ENCODE data around the gene BZW2.

The BZW2 gene

DNA sequence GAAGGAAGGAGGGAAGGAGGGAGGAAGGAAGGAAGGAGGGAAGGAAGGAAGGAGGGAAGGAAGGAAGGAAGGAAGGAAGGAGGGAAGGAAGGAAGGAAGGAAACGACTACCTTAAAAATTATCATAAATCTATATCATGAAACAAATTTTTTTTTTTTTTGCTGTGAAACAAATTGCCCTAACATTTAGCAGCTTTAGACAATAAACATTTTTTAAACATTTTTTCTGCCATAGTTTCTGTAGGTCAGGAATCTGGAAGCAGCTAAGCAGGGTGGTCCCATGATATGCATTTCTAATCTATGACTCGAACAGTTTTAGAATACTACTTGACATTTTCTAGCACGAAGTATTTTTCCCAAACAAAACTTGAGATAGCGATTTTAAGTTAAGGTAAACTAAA lies 64.7 kb downstream of the BZW2 start:
- Histone ChIP-seq H3K27ac (ENCODE audit: low read depth, low read length) (no peak overlapping the region), H3K9ac (ENCODE audit: low read length in 5 of 5) (no peak overlapping the region), H3K4me1 (ENCODE audit: control insufficient read depth in 5 of 5, insufficient read depth in 5 of 5, low read length in 5 of 5) (peaks cover 0 to 3% (median 0%) of the 10 kb centered on the region in 5 donors), H3K9me3 (ENCODE audit: control insufficient read depth in 5 of 5, low read length in 5 of 5) (no peaks in the 10 kb centered on the region), H3K4me3 (ENCODE audit: low read depth in 1 of 5, low read length in 5 of 5) (no peak overlapping the region), H3K36me3 (ENCODE audit: control insufficient read depth in 5 of 5, insufficient read depth in 5 of 5, low read length in 5 of 5) (peaks cover 0 to 7% (median 4%) of the 10 kb centered on the region in 5 donors), H3K27me3 (ENCODE audit: control insufficient read depth in 5 of 5, insufficient read depth in 4 of 5, low read length in 5 of 5) (no peaks in the 10 kb centered on the region)

DNA sequence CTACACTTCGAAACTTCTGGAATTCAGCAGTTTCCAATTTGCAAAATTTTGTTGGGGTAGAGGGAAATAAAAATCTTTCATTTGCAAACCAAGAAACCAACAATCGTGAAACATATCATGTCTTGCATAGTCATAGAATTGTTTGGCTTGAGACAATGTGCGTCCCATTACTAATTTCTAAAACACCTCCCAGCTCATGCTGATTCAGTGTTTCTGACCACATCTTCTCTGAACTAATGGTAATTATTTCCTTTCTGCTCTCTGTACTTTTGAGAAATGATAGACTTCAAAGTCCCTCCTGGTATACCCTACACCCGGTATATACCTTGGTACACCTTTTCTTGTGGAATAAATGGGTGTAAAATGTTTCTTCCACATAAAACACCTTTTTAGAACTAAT lies 65.7 kb downstream of the BZW2 start:
- Histone ChIP-seq H3K27ac (ENCODE audit: low read depth, low read length) (no peak overlapping the region), H3K4me3 (ENCODE audit: low read depth in 1 of 5, low read length in 5 of 5) (no peak overlapping the region), H3K27me3 (ENCODE audit: control insufficient read depth in 5 of 5, insufficient read depth in 4 of 5, low read length in 5 of 5) (no peaks in the 10 kb centered on the region), H3K36me3 (ENCODE audit: control insufficient read depth in 5 of 5, insufficient read depth in 5 of 5, low read length in 5 of 5) (no peaks in the 10 kb centered on the region), H3K9me3 (ENCODE audit: control insufficient read depth in 5 of 5, low read length in 5 of 5) (no peaks in the 10 kb centered on the region), H3K4me1 (ENCODE audit: control insufficient read depth in 5 of 5, insufficient read depth in 5 of 5, low read length in 5 of 5) (peaks cover 0 to 3% (median 0%) of the 10 kb centered on the region in 5 donors), H3K9ac (ENCODE audit: low read length in 5 of 5) (no peak overlapping the region)

DNA sequence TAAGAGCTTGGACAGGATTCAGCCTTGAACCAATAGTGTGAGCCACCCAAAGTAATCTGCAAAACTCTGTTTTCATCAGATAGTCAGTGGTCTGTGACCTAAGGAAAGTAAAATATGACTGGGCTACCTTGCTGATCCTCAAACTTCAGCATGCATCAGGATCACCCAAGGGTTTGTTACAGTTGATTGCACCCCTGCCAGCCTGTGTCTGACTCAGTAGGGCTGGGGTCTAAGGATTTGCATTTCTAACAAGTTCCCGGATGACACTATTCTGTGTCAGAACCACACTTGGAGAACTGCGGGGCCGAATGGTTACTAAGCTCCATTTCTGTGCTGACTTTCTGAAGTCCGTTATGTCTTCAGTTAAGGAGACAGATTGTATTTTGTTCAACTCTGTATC lies 66.9 kb downstream of the BZW2 start:
- H3K27ac ChIP-seq (ENCODE audit: low read depth, low read length) = no peak overlapping the region
- H3K36me3 ChIP-seq (ENCODE audit: control insufficient read depth in 5 of 5, insufficient read depth in 5 of 5, low read length in 5 of 5) = no peaks in the 10 kb centered on the region

DNA sequence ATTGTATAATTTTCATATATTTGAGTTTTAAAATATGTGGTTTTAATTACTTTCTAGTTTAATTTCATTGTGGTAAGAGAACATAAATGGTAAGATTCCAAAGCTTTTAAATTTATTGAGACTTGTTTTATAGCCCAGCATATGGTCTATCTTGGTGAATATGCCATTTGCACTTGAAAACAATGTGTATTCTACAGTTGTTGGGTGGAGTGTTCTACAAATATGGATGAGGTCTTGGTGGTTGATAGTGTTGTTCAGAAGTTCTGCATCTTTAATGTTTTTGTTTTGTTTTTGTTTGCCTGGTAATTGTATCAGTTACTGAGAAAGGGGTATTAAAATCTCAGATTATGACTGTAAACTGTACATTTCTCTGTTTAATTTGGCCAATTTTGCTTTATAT lies 69.9 kb downstream of the BZW2 start:
- no peaks in the 10 kb centered on the region for H3K27me3 ChIP-seq (ENCODE audit: control insufficient read depth in 5 of 5, insufficient read depth in 4 of 5, low read length in 5 of 5)
- peaks cover 0 to 3% (median 0%) of the 10 kb centered on the region in 5 donors for H3K4me1 ChIP-seq (ENCODE audit: control insufficient read depth in 5 of 5, insufficient read depth in 5 of 5, low read length in 5 of 5)
- H3K4me3 ChIP-seq (ENCODE audit: low read depth in 1 of 5, low read length in 5 of 5) = no peak overlapping the region
- no peak overlapping the region for H3K27ac ChIP-seq (ENCODE audit: low read depth, low read length)
- no peaks in the 10 kb centered on the region for H3K9me3 ChIP-seq (ENCODE audit: control insufficient read depth in 5 of 5, low read length in 5 of 5)
- no peaks in the 10 kb centered on the region for H3K36me3 ChIP-seq (ENCODE audit: control insufficient read depth in 5 of 5, insufficient read depth in 5 of 5, low read length in 5 of 5)
- no peak overlapping the region for H3K9ac ChIP-seq (ENCODE audit: low read length in 5 of 5)

More for the DNA sequence above, 66.9 kb downstream of the BZW2 start:
- Histone ChIP-seq H3K9ac (ENCODE audit: low read length in 5 of 5) (no peak overlapping the region), H3K4me3 (ENCODE audit: low read depth in 1 of 5, low read length in 5 of 5) (no peak overlapping the region), H3K27me3 (ENCODE audit: control insufficient read depth in 5 of 5, insufficient read depth in 4 of 5, low read length in 5 of 5) (no peaks in the 10 kb centered on the region), H3K9me3 (ENCODE audit: control insufficient read depth in 5 of 5, low read length in 5 of 5) (no peaks in the 10 kb centered on the region), H3K4me1 (ENCODE audit: control insufficient read depth in 5 of 5, insufficient read depth in 5 of 5, low read length in 5 of 5) (peaks cover 0 to 3% (median 0%) of the 10 kb centered on the region in 5 donors)

DNA sequence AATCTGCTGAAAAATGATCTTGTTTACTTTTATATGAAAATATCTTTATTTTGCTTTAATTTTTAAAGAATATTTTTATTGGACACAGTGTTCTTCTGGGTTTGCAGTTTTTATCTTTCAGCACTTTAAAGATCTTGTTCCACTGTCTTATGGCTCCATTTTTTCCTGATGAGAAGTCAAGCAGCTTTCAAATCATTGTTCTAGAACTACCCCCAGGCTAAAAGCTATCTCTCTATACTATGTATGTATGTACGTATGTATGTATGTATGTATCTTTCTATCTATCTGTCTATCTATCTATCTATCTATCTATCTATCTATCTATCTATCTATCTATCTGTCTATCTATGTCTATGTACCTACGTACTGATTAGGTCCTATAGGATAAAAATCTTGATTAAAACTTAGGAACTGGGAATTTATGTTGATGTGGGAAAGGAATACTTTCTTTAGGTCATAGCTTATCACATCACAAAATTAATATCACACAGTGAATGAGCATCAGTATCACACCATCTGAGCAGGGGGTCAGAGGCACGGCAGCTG lies 72.2 kb downstream of the BZW2 start:
- Histone ChIP-seq H3K27ac (ENCODE audit: low read depth, low read length) (no peak overlapping the region), H3K9me3 (ENCODE audit: control insufficient read depth in 5 of 5, low read length in 5 of 5) (no peaks in the 10 kb centered on the region), H3K4me1 (ENCODE audit: control insufficient read depth in 5 of 5, insufficient read depth in 5 of 5, low read length in 5 of 5) (peaks cover 0 to 5% (median 3%) of the 10 kb centered on the region in 5 donors), H3K36me3 (ENCODE audit: control insufficient read depth in 5 of 5, insufficient read depth in 5 of 5, low read length in 5 of 5) (no peaks in the 10 kb centered on the region), H3K9ac (ENCODE audit: low read length in 5 of 5) (no peak overlapping the region), H3K4me3 (ENCODE audit: low read depth in 1 of 5, low read length in 5 of 5) (no peak overlapping the region), H3K27me3 (ENCODE audit: control insufficient read depth in 5 of 5, insufficient read depth in 4 of 5, low read length in 5 of 5) (no peaks in the 10 kb centered on the region)

DNA sequence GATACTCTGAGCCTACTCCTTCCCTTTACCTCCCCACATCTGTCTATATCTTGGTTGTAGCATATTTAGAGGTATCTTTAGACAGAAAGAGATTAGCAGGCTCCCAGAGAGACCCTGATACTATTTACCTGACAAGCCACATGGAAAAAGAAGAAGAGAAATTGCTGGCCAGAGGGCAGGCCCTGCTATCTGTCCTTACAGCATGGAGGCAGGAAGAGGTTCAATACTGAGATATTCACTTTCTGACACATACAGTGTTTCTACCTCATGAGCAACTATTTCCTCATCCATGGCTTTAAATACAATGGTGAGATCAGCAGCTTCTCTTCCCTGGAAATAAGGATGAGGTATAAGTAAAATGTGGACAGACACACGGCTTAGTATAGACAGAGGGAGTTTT lies 73.7 kb downstream of the BZW2 start:
- Histone ChIP-seq H3K4me1 (ENCODE audit: control insufficient read depth in 5 of 5, insufficient read depth in 5 of 5, low read length in 5 of 5) (peaks cover 0 to 12% (median 3%) of the 10 kb centered on the region in 5 donors), H3K27ac (ENCODE audit: low read depth, low read length) (no peak overlapping the region), H3K9me3 (ENCODE audit: control insufficient read depth in 5 of 5, low read length in 5 of 5) (no peaks in the 10 kb centered on the region), H3K4me3 (ENCODE audit: low read depth in 1 of 5, low read length in 5 of 5) (no peak overlapping the region), H3K9ac (ENCODE audit: low read length in 5 of 5) (no peak overlapping the region), H3K36me3 (ENCODE audit: control insufficient read depth in 5 of 5, insufficient read depth in 5 of 5, low read length in 5 of 5) (no peaks in the 10 kb centered on the region), H3K27me3 (ENCODE audit: control insufficient read depth in 5 of 5, insufficient read depth in 4 of 5, low read length in 5 of 5) (no peaks in the 10 kb centered on the region)

DNA sequence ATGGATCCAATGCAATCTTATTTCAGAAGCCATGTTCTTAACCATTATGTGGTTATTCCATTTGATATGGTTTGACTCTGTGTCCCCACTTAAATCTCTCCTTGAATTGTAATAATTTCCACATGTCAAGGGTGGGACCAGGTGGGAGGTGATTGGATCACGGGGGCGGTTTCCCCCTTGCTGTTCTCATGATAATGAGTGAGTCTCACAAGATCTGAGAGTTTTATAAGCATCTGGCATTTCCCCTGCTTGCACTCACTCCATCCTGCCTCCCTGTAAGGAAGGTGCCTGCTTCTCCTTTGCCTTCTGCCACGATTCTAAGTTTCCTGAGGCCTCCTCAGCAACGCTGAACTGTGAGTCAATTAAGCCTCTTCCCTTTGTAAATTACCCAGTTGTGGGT lies 75.6 kb downstream of the BZW2 start:
- Histone ChIP-seq H3K9me3 (ENCODE audit: control insufficient read depth in 5 of 5, low read length in 5 of 5) (no peaks in the 10 kb centered on the region), H3K27ac (ENCODE audit: low read depth, low read length) (no peak overlapping the region), H3K27me3 (ENCODE audit: control insufficient read depth in 5 of 5, insufficient read depth in 4 of 5, low read length in 5 of 5) (no peaks in the 10 kb centered on the region), H3K36me3 (ENCODE audit: control insufficient read depth in 5 of 5, insufficient read depth in 5 of 5, low read length in 5 of 5) (no peaks in the 10 kb centered on the region), H3K4me1 (ENCODE audit: control insufficient read depth in 5 of 5, insufficient read depth in 5 of 5, low read length in 5 of 5) (peaks cover 0 to 12% (median 3%) of the 10 kb centered on the region in 5 donors), H3K4me3 (ENCODE audit: low read depth in 1 of 5, low read length in 5 of 5) (no peak overlapping the region), H3K9ac (ENCODE audit: low read length in 5 of 5) (no peak overlapping the region)

DNA sequence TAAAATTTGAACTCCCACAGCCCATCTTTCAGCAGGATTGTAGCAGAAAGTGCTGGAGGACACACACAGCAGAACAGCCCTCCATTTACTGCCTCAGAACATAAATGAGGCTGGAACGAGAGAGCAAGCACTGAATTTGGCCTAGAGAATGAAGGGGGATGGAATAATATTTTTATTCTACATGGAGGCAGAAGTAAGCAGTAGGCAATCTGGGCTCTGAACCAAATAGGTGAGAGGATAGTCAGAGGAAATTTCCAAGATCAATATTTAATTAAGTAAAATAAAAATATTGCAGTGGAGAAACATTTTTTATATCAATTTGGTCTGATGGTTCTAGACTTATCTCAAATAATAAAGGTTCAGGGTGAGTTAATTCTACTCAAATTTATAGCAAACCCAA lies 78.4 kb downstream of the BZW2 start:
- H3K4me3 ChIP-seq (ENCODE audit: low read depth in 1 of 5, low read length in 5 of 5) = no peak overlapping the region
- no peak overlapping the region for H3K9ac ChIP-seq (ENCODE audit: low read length in 5 of 5)
- no peaks in the 10 kb centered on the region for H3K9me3 ChIP-seq (ENCODE audit: control insufficient read depth in 5 of 5, low read length in 5 of 5)
- H3K27me3 ChIP-seq (ENCODE audit: control insufficient read depth in 5 of 5, insufficient read depth in 4 of 5, low read length in 5 of 5) = no peaks in the 10 kb centered on the region
- H3K36me3 ChIP-seq (ENCODE audit: control insufficient read depth in 5 of 5, insufficient read depth in 5 of 5, low read length in 5 of 5) = no peaks in the 10 kb centered on the region
- H3K4me1 ChIP-seq (ENCODE audit: control insufficient read depth in 5 of 5, insufficient read depth in 5 of 5, low read length in 5 of 5) = peaks cover 0 to 12% (median 3%) of the 10 kb centered on the region in 5 donors
- no peak overlapping the region for H3K27ac ChIP-seq (ENCODE audit: low read depth, low read length)

DNA sequence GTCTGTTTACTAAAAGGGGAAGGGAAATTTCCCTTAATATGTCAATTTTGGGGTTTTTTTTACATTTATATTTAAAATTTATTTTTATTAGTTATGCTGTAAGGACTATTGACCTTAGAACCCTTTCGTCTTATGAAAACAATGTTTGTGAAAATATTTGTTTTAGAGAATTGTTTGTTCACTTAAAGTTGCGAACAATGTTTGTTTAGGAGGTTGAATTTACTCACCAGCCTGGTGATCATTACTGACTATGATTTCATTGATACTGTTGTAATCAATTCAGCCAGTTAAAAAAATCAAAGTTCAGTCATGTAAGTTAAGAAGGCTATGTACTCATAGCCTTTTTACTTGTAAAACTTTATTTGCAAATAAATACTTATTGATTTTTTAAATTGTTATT lies 80.2 kb downstream of the BZW2 start:
- no peaks in the 10 kb centered on the region for H3K9me3 ChIP-seq (ENCODE audit: control insufficient read depth in 5 of 5, low read length in 5 of 5)
- H3K4me1 ChIP-seq (ENCODE audit: control insufficient read depth in 5 of 5, insufficient read depth in 5 of 5, low read length in 5 of 5) = peaks cover 0 to 20% (median 11%) of the 10 kb centered on the region in 5 donors
- no peaks in the 10 kb centered on the region for H3K36me3 ChIP-seq (ENCODE audit: control insufficient read depth in 5 of 5, insufficient read depth in 5 of 5, low read length in 5 of 5)
- no peak overlapping the region for H3K9ac ChIP-seq (ENCODE audit: low read length in 5 of 5)
- no peak overlapping the region for H3K4me3 ChIP-seq (ENCODE audit: low read depth in 1 of 5, low read length in 5 of 5)
- no peak overlapping the region for H3K27ac ChIP-seq (ENCODE audit: low read depth, low read length)
- no peaks in the 10 kb centered on the region for H3K27me3 ChIP-seq (ENCODE audit: control insufficient read depth in 5 of 5, insufficient read depth in 4 of 5, low read length in 5 of 5)

DNA sequence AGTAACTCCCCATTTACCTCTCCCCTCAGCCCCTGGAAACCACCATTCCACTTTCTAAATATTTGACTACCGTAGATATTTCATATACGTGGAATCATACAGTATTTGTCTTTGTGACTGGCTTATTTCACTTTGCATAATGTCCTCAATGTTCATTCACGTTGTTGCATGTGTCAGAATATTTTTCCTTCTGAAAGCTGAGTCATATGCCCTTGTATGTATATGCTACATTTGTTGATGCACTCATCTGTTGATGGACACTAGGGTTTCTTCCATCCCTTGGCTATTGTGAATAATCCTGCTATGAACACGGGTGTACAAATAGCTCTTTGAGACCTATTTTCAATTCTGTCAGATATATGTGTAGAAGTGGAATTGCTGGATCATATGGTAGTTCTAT lies 81.8 kb downstream of the BZW2 start:
- Histone ChIP-seq H3K36me3 (ENCODE audit: control insufficient read depth in 5 of 5, insufficient read depth in 5 of 5, low read length in 5 of 5) (no peaks in the 10 kb centered on the region), H3K4me3 (ENCODE audit: low read depth in 1 of 5, low read length in 5 of 5) (no peak overlapping the region), H3K27ac (ENCODE audit: low read depth, low read length) (no peak overlapping the region), H3K4me1 (ENCODE audit: control insufficient read depth in 5 of 5, insufficient read depth in 5 of 5, low read length in 5 of 5) (peaks cover 2 to 21% (median 13%) of the 10 kb centered on the region in 5 donors), H3K9ac (ENCODE audit: low read length in 5 of 5) (no peak overlapping the region), H3K9me3 (ENCODE audit: control insufficient read depth in 5 of 5, low read length in 5 of 5) (no peaks in the 10 kb centered on the region), H3K27me3 (ENCODE audit: control insufficient read depth in 5 of 5, insufficient read depth in 4 of 5, low read length in 5 of 5) (no peaks in the 10 kb centered on the region)

DNA sequence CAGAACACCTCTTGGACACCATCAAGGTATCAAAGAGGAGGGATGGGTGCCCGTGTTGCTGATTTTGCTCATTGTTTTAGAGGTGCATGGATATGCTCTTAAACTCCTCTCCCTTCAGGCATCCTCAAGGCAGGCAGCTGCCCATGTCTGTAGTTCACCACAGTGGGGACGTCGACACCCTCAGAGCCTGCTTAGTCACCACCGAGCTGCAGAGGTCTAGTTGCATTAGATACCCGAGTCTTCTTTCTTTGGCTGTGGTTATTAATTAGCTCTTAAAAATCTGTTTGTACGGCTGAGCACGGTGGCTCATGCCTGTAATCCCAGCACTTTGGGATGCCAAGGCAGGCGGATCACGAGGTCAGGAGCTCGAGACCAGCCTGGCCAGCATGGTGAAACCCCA lies 82.8 kb downstream of the BZW2 start:
- Histone ChIP-seq H3K4me3 (ENCODE audit: low read depth in 1 of 5, low read length in 5 of 5) (no peak overlapping the region), H3K27ac (ENCODE audit: low read depth, low read length) (no peak overlapping the region), H3K27me3 (ENCODE audit: control insufficient read depth in 5 of 5, insufficient read depth in 4 of 5, low read length in 5 of 5) (no peaks in the 10 kb centered on the region), H3K4me1 (ENCODE audit: control insufficient read depth in 5 of 5, insufficient read depth in 5 of 5, low read length in 5 of 5) (peaks cover 2 to 18% (median 13%) of the 10 kb centered on the region in 5 donors), H3K9ac (ENCODE audit: low read length in 5 of 5) (no peak overlapping the region), H3K36me3 (ENCODE audit: control insufficient read depth in 5 of 5, insufficient read depth in 5 of 5, low read length in 5 of 5) (no peaks in the 10 kb centered on the region), H3K9me3 (ENCODE audit: control insufficient read depth in 5 of 5, low read length in 5 of 5) (no peaks in the 10 kb centered on the region)

Data from subcutaneous abdominal adipose tissue (tissue), 5 donors.